H1 (cell line): ENCODE data around the gene ZNF213. TPM values are rescaled to one million over a fixed set of nuclear protein-coding genes. Genes with fewer than 3 reads are reported as not detected.

Source experiments
- HDAC2 ChIP-seq, 2 experiments: fragments of 300-600 bp in 1 of 2; sonication (generic) in 1 of 2; IDR thresholded peaks; 2 replicates each; pipeline ENCODE4 v1.6.1; 2011 to 2012; ENCODE audit warnings: low read depth in 2 of 2, low read length in 2 of 2, mild to moderate bottlenecking in 2 of 2, moderate library complexity in 2 of 2, borderline replicate concordance in 1 of 2, inconsistent platforms in 1 of 2
- HDAC6 ChIP-seq: IDR thresholded peaks from one replicate; pipeline ENCODE4 v1.7.1; 2012; ENCODE audit warnings: low read depth, mild to moderate bottlenecking, inconsistent platforms, low read length, moderate library complexity
- KDM4A ChIP-seq: IDR thresholded peaks from one replicate; pipeline ENCODE4 v1.7.1; 2012; ENCODE audit warnings: low read depth, mild to moderate bottlenecking, moderate library complexity, low read length, inconsistent platforms; ENCODE audit not compliant: severe bottlenecking
- POU5F1 ChIP-seq: IDR thresholded peaks from 2 replicates; pipeline ENCODE4 v1.6.1; 2011; ENCODE audit warnings: low read depth, mild to moderate bottlenecking, low read length, moderate library complexity
- RFX5 ChIP-seq: IDR thresholded peaks from 2 replicates; pipeline ENCODE4 v1.6.1; 2011; ENCODE audit warnings: low read depth, low read length, improper control_type of control experiment, borderline replicate concordance
- SIN3A ChIP-seq, 2 experiments: IDR thresholded peaks in 1 of 2; conservative IDR thresholded peaks in 1 of 2; 2 replicates each; pipeline ENCODE4 v1.6.1; 2011 to 2012; ENCODE audit warnings: low read length in 2 of 2, improper control_type of control experiment in 1 of 2, low read depth in 1 of 2, mild to moderate bottlenecking in 1 of 2
- TAF7 ChIP-seq: optimal IDR thresholded peaks from 2 replicates; pipeline ENCODE3; 2011; ENCODE audit warnings: low read depth, mild to moderate bottlenecking, inconsistent platforms, low read length, moderate library complexity, borderline replicate concordance
- polyA plus RNA-seq, 7 experiments: library from polyadenylated mRNA; depleted of rRNA in 3 of 7; stranded (reverse) in 5 of 7; unstranded in 2 of 7; fragments of >200 nt in 5 of 7; fragments of 200-250 nt in 2 of 7; gene quantifications; 1 replicate in 5 of 7; 2 replicates in 1 of 7; 4 replicates in 1 of 7; pipeline versions ENCODE4 v1.2.1 to v1.2.3, GENCODE V29; 2011 to 2013; ENCODE audit warnings: missing spikeins in 2 of 7, mixed read lengths in 2 of 7
- total RNA-seq: library from RNA; stranded (reverse); fragmentation: NEBNext Ultra II Directional; extraction: Animal tissue kit (Norgen Biotek cat#: 25700); gene quantifications from 2 replicates; pipeline ENCODE4 v1.2.1, GENCODE V29; 2021

The ZNF213 gene
- total and polyA plus RNA-seq, 2 of the 8 experiments (the other 6 are each of a cell fraction or from before 2014, with no cell fraction given) = 1.6 to 6.9 TPM

- TF ChIP-seq RFX5 (no peak), KDM4A (no peak), HDAC6 (no peak), POU5F1 (no peak), TAF7 (no peak), HDAC2 (IDR thresholded peaks at IDR 0.05; ENCODE audit: borderline replicate concordance in 1 of 2, low read depth in 2 of 2, low read length in 2 of 2) (no peak), SIN3A (conservative IDR thresholded peaks at IDR 0.05 in 1 of 2, IDR thresholded peaks at IDR 0.05 in 1 of 2; ENCODE audit: low read depth in 1 of 2, low read length in 2 of 2) (no peak)
Measured at GRCh38 chr16:3137267-3137666, 2.4 kb downstream of the ZNF213 start (continued).
